MG63 (cell line): ENCODE measurements around the gene OTOP2. TPM values are rescaled to one million over a fixed set of nuclear protein-coding genes. Genes with fewer than 3 reads are reported as not detected.
"Not testable (repeated sequence)": the region's sequence is repeated elsewhere in the genome, so short reads cannot be mapped to it uniquely, and the experiment has no call there.

Source experiments
- DNase-seq: peaks from one replicate; pipeline ENCODE4 v3.0.0-alpha.2; 2020
- H3K27me3 ChIP-seq: fragments of 250-450 bp; sonication (Bioruptor Pico); 2 replicates; pipeline ENCODE4 v1.5.1; 2020; ENCODE audit warnings: mild to moderate bottlenecking, moderate library complexity
- H3K36me3 ChIP-seq: fragments of 250-450 bp; sonication (Bioruptor Pico); 2 replicates; pipeline ENCODE4 v1.5.1; 2020; ENCODE audit warnings: mild to moderate bottlenecking, moderate library complexity
- H3K4me3 ChIP-seq: fragments of 250-450 bp; sonication (Bioruptor Pico); 2 replicates; pipeline ENCODE4 v1.5.1; 2020; ENCODE audit warnings: mild to moderate bottlenecking, moderate library complexity
- H3K9me3 ChIP-seq: fragments of 250-450 bp; sonication (Bioruptor Pico); 2 replicates; pipeline ENCODE4 v1.5.1; 2020; ENCODE audit warnings: mild to moderate bottlenecking, moderate library complexity
- total RNA-seq: library from RNA; depleted of rRNA; stranded (reverse); fragments of >200 nt; shearing (Covaris generic); gene quantifications from 2 replicates; pipeline ENCODE4 v1.2.3, GENCODE V29; 2014; ENCODE audit warnings: low replicate concordance

OTOP2 gene
- total RNA-seq, 1 experiment from 2014 or later = not detected

- H3K4me3 ChIP-seq = no peak overlapping the region
- no peak for DNase-seq
- H3K9me3 ChIP-seq = no peaks in the 10 kb centered on the region
- H3K36me3 ChIP-seq = no peaks in the 10 kb centered on the region
- H3K27me3 ChIP-seq = peaks cover 25% of the 10 kb centered on the region
Observed at GRCh38 chr17:74893936-74894671, 30.0 kb upstream of the OTOP2 start.

- DNase-seq = no peak
- no peaks in the 10 kb centered on the region for H3K9me3 ChIP-seq
- peaks cover 22% of the 10 kb centered on the region for H3K27me3 ChIP-seq
- H3K4me3 ChIP-seq = no peak overlapping the region
- no peaks in the 10 kb centered on the region for H3K36me3 ChIP-seq
Observed at GRCh38 chr17:74898376-74898946, 25.6 kb upstream of the OTOP2 start.

- Histone ChIP-seq H3K9me3 (no peaks in the 10 kb centered on the region), H3K36me3 (no peaks in the 10 kb centered on the region), H3K4me3 (no peak overlapping the region), H3K27me3 (peaks cover 9% of the 10 kb centered on the region)
- no peak for DNase-seq
Observed at GRCh38 chr17:74900208-74900607, 23.9 kb upstream of the OTOP2 start.

- DNase-seq = no peak
- H3K27me3 ChIP-seq = peaks cover 4% of the 10 kb centered on the region
- no peaks in the 10 kb centered on the region for H3K36me3 ChIP-seq
Observed at GRCh38 chr17:74901353-74902135, 22.5 kb upstream of the OTOP2 start.

GRCh38 chr17:74903034-74903433 lies 21.0 kb upstream of the OTOP2 start:
- no peak overlapping the region for H3K4me3 ChIP-seq
- H3K36me3 ChIP-seq = no peaks in the 10 kb centered on the region
- peaks cover 4% of the 10 kb centered on the region; the same call in 1 of the 2 replicates for H3K27me3 ChIP-seq
- peaks cover 4% of the 10 kb centered on the region; the same call in 1 of the 2 replicates for H3K9me3 ChIP-seq
- no peak for DNase-seq

More at GRCh38 chr17:74901353-74902135, 22.5 kb upstream of the OTOP2 start:
- peaks cover 3% of the 10 kb centered on the region; the same call in 1 of the 2 replicates for H3K9me3 ChIP-seq
- H3K4me3 ChIP-seq = no peak overlapping the region

GRCh38 chr17:74903671-74904070 lies 20.4 kb upstream of the OTOP2 start:
- peaks cover 4% of the 10 kb centered on the region; the same call in 1 of the 2 replicates for H3K9me3 ChIP-seq
- DNase-seq = no peak
- H3K4me3 ChIP-seq = no peak overlapping the region
- peaks cover 4% of the 10 kb centered on the region; the same call in 1 of the 2 replicates for H3K27me3 ChIP-seq
- H3K36me3 ChIP-seq = no peaks in the 10 kb centered on the region

GRCh38 chr17:74904687-74905409 lies 19.2 kb upstream of the OTOP2 start:
- no peak for DNase-seq
- Histone ChIP-seq H3K4me3 (no peak overlapping the region), H3K27me3 (peaks cover 4% of the 10 kb centered on the region; the same call in 1 of the 2 replicates), H3K36me3 (no peaks in the 10 kb centered on the region), H3K9me3 (peaks cover 4% of the 10 kb centered on the region; the same call in 1 of the 2 replicates)

GRCh38 chr17:74906214-74906793 lies 17.8 kb upstream of the OTOP2 start:
- peak; percentile 26 for DNase-seq
- not testable (repeated sequence) for H3K36me3 ChIP-seq, H3K4me3 ChIP-seq, H3K9me3 ChIP-seq, H3K27me3 ChIP-seq

- H3K4me3 ChIP-seq = no peak overlapping the region
- H3K36me3 ChIP-seq = no peaks in the 10 kb centered on the region
- no peak for DNase-seq
- peaks cover 4% of the 10 kb centered on the region; the same call in 1 of the 2 replicates for H3K9me3 ChIP-seq
- H3K27me3 ChIP-seq = peaks cover 4% of the 10 kb centered on the region; the same call in 1 of the 2 replicates
Observed at GRCh38 chr17:74907012-74907411, 17.1 kb upstream of the OTOP2 start.

- H3K9me3 ChIP-seq, DNase-seq: not testable (repeated sequence)
Observed at GRCh38 chr17:74909097-74909496, 15.0 kb upstream of the OTOP2 start.

GRCh38 chr17:74911423-74911822 lies 12.7 kb upstream of the OTOP2 start:
- H3K27me3 ChIP-seq, DNase-seq, H3K36me3 ChIP-seq, H3K4me3 ChIP-seq, H3K9me3 ChIP-seq: not testable (repeated sequence)

More at GRCh38 chr17:74909097-74909496, 15.0 kb upstream of the OTOP2 start:
- H3K27me3 ChIP-seq, H3K36me3 ChIP-seq, H3K4me3 ChIP-seq: not testable (repeated sequence)

GRCh38 chr17:74916136-74916850 lies 7.8 kb upstream of the OTOP2 start:
- Histone ChIP-seq H3K27me3 (no peaks in the 10 kb centered on the region), H3K9me3 (no peaks in the 10 kb centered on the region)

GRCh38 chr17:74916851-74917199 lies 7.2 kb upstream of the OTOP2 start:
- Histone ChIP-seq H3K36me3 (no peaks in the 10 kb centered on the region), H3K9me3 (no peaks in the 10 kb centered on the region), H3K4me3 (no peak overlapping the region), H3K27me3 (no peaks in the 10 kb centered on the region)
- no peak for DNase-seq

More at GRCh38 chr17:74916136-74916850, 7.8 kb upstream of the OTOP2 start:
- DNase-seq = no peak
- H3K36me3 ChIP-seq = no peaks in the 10 kb centered on the region
- no peak overlapping the region for H3K4me3 ChIP-seq

GRCh38 chr17:74917430-74917829 lies 6.6 kb upstream of the OTOP2 start:
- DNase-seq = no peak
- no peaks in the 10 kb centered on the region for H3K36me3 ChIP-seq
- H3K4me3 ChIP-seq = no peak overlapping the region
- H3K27me3 ChIP-seq = peaks cover 2% of the 10 kb centered on the region
- no peaks in the 10 kb centered on the region for H3K9me3 ChIP-seq

GRCh38 chr17:74918906-74919305 lies 5.2 kb upstream of the OTOP2 start:
- no peaks in the 10 kb centered on the region for H3K36me3 ChIP-seq
- no peaks in the 10 kb centered on the region for H3K9me3 ChIP-seq
- H3K4me3 ChIP-seq = no peak overlapping the region
- H3K27me3 ChIP-seq = peaks cover 14% of the 10 kb centered on the region
- no peak for DNase-seq
